HG03378 (cell line): ENCODE results near the gene KCNT2.

Experiments
- ATAC-seq: cut with Tn5 transposase; IDR thresholded peaks from one replicate; pipeline ENCODE4 v1.9.1; 2021; ENCODE audit warnings: mild to moderate bottlenecking, moderate library complexity; ENCODE audit not compliant: unreplicated experiment

KCNT2 gene

DNA sequence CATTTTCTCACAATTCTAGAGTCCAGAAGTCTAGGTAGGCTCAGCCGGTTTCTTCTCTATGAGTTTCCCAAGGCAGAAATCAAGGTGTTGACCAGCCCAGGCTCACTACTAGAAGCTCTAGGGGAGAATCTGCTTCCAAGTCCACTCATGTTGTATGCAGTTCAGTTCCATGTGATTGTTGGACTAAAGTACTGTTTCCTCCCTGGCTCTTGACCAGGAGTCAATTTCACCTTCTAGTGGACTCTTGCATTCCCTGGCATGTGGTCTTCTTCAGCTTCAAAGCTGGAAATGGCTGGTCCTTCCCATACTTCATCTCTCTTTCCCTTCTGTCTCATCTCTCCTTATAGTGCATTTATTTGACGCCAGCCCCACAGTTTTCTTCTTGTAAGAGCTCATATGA is 153.4 kb downstream of the KCNT2 start:
- no peak for ATAC-seq

DNA sequence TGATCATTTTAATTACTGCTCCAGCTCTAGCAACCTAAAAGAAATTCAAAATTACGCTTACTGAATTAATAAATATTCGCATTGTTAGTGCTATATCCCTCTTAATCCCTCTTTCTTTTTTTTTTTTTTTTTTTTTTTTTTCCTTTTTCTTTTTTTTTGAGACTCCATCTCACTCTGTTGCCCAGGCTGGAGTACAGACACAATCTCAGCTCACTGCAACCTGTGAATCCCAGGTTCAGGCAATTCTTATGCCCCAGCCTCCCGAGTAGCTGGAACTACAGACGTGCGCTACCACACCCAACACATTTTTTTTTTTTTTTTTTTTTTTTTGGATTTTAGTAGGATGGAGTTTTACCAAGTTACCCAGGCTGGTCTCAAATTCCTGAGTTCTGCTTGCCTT is 157.1 kb downstream of the KCNT2 start:
- no peak for ATAC-seq

GRCh38 chr1:196450143-196451095 is 157.8 kb downstream of the KCNT2 start:
- ATAC-seq, result no peak

GRCh38 chr1:196449460-196449859 is 158.8 kb downstream of the KCNT2 start:
- no peak for ATAC-seq

DNA sequence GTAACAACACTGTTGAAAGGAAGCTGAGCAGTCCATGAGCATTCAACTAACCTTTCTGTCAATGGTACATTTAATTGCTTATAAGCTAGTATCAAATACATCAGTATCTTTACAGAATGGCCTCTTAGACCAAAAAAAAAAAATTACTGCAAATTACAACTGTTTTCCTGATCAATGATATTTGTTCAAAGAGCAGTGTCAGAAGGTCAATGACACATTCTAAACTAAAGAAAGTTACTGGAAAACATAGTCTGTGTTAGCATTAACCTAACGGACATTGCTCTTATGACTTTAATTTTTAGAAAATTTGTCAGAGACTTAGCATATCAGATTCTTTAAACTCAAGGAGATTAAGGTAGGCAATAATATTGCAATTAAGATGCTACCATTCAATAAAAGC is 162.5 kb downstream of the KCNT2 start:
- no peak for ATAC-seq

- no peak for ATAC-seq
Measured at GRCh38 chr1:196444634-196445033, 163.6 kb downstream of the KCNT2 start.

- no peak for ATAC-seq
Measured at GRCh38 chr1:196442366-196442765, 165.9 kb downstream of the KCNT2 start.

- no peak for ATAC-seq
Measured at GRCh38 chr1:196440711-196441110, 167.5 kb downstream of the KCNT2 start.

- ATAC-seq, result no peak
Measured at GRCh38 chr1:196438329-196438728, 169.9 kb downstream of the KCNT2 start.

DNA sequence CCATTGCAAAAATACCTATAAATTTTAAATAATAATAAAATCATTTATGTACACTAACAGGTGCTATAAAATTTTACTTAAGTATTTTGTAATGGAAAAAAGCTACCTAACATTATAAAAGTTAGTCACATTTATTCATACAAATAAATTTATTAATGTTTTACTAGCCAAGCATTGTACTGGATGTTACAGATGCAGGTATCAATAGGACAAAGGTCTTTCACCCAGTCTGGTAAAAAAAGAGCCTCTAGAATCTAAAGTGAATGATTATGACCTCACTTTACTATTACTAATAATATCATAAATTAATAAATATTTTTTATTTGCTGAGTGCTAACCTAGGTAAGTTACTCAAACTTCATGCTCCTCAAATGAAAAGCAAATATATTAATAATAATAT is 170.6 kb downstream of the KCNT2 start:
- ATAC-seq, result no peak

GRCh38 chr1:196433000-196433399 is 175.2 kb downstream of the KCNT2 start:
- ATAC-seq, result no peak

DNA sequence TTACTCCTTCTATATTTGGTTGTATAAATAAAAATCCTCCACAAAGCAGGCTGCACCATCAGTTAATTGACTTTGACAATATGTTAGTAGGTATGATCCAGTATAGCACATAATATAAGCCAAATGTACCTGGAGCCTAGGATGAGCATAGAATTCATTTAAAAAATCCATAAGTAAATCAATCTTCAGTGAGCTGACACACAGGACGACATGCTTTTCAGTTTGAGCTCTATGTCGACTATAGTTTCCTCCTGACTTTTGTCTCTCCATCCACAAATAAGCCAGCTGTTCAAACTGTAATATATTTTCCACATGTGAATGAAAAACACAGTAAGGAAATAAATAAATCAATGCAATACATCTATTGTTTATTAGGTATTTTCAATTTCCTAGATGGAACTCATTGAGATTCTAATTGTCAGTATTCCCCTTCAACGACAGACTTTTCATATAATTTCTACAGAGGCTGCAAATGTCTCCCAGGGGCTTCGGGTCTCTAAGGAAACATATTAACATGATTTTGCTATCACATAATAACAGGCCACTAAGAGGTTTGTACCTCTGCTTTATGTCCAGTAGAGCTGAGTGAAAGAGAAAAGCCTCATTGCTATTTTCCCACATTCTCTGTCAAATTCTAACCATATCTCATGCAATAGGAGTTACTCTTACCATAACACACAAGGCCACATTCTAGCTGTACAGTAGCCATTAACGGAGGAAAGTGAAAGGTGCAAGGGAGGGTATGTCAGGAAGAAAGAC is 180.1 kb downstream of the KCNT2 start:
- ATAC-seq, result no peak

DNA sequence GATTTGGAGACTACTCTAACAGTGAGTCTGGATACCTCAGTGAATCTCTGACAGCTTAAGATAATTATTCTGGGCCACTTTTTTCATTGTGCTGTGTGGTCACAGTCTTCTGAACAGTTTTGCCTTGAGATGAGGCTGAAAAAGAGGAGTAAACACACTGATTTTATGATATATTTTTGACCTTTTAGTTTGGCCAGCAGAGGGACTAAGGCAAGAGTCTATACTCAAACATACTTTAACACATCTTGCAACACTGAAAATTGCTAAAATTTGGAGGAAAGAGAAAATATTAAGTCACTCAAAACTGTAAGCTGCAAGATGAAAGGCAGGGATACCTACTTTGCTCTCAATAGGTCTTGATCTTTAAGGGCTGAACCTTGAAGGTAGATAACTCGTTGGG is 182.7 kb downstream of the KCNT2 start:
- no peak for ATAC-seq

DNA sequence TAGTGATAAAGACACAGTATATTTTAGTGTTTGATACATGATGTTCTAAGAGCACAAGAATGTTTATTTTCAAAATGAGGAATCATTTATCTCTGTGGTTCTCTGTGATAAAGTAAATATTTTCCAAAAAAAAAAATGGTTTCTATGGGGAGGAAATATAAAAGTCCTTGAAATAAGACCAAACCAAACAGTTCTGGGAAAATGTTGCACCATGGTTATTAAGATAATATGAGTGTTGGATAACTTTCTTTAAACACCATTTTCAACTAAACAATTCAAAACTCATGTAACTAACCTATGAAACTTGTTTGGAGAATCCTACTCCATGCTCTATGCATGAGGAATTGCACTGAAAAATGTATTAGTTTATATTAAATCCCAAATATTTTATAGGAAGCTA is 184.6 kb downstream of the KCNT2 start:
- no peak for ATAC-seq

- ATAC-seq, result no peak
Measured at GRCh38 chr1:196418772-196419171, 189.5 kb downstream of the KCNT2 start.

DNA sequence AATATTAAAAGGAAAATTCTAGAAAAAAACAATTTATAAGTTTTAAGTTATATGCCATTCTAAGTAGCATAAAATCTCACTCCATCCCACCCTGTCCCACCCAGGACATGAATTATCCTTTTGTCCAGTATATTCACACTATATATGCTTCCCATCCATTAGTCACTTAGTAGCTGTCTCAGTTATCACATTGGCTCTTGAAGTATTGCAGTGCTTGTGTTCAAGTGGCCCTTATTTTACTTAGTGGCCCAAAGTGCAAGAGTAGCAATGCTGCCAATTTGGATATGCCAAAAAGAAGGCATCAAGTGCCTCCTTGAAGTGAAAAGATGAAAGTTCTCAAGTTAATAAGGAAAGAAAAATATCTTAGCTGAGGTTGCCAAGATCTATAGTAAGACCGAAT is 192.3 kb downstream of the KCNT2 start:
- ATAC-seq, result no peak

- no peak for ATAC-seq
Measured at GRCh38 chr1:196412326-196412725, 195.9 kb downstream of the KCNT2 start.

DNA sequence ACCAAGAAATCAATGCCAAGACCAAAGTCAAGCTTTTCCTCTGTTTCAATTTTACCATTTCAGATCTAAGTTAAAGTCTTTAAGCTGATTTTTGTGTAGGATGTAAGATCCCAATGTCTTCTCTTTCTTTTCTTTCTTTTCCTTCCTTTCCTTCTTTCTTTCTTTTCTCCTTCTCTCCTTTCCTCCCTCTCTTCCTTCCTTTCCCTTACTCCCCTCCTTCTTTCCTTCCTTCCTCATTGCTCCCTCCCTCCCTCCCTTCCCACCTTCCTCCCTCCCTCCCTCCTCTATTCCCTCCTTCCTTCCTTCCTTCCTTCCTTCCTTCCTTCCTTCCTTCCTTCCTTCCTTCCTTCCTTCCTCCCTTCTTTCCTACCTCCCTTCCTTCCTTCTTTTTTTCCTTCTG is 197.5 kb downstream of the KCNT2 start:
- no peak for ATAC-seq

DNA sequence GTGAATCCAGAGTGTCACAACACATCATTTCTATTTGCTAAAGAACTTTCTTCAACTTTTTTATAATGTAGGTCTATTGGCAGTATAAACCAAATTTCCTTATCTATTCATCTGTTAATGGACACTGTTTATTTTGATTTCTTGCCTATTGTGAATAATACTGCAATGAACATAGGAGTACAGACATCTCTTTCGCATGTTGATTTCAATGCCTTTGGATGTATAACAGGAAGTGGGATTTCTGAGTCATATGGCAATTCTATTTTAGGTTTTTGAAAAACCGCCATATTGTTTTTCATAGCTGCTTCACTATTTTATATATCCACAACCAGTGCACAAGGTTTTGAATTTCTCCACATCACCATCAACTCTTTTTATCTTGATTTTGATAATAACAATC is 198.7 kb downstream of the KCNT2 start:
- no peak for ATAC-seq

- ATAC-seq, result no peak
Measured at GRCh38 chr1:196407358-196408051, 200.7 kb downstream of the KCNT2 start.

- ATAC-seq, result no peak
Measured at GRCh38 chr1:196405839-196406238, 202.4 kb downstream of the KCNT2 start.
